GM12878 (cell line): Measurements from ENCODE around the gene ZKSCAN1. TPM values are rescaled to one million over a fixed set of nuclear protein-coding genes. Genes with fewer than 3 reads are reported as not detected.
A peak's percentile ranks its signal among the peaks of the same experiment; 100 is the strongest.

ENCODE experiments used
- ATAC-seq: fragments of 200-7000 bp; cut with Tn5 transposase; 3 replicates; pipeline ENCODE4 v1.9.1; 2020; ENCODE audit warnings: mild to moderate bottlenecking, moderate library complexity
- BruUV-seq: library from RNA; stranded (reverse); fragments of 400-500 nt; replicated peaks from 2 replicates; lab custom pipeline; 2021; lab: Mats Ljungman, UMichigan
- CTCF ChIA-PET: fragments of 300-600 bp; sonication (Branson Sonifier 250); formaldehyde crosslinking; extraction: SDS; loops from one replicate; lab custom pipeline; 2021; ENCODE audit warnings: inconsistent platforms; lab: Yijun Ruan, JAX
- POLR2A ChIA-PET: fragments of 350-600 bp; formaldehyde crosslinking; extraction: SDS; loops from one replicate; lab custom pipeline; 2021; ENCODE audit warnings: inconsistent platforms; lab: Charles Lee
- RAD21 ChIA-PET: fragments of 300-600 bp; sonication (Branson Sonifier 250); formaldehyde crosslinking; loops from one replicate; lab custom pipeline; 2023; ENCODE audit warnings: antibody characterized with exemption; ENCODE audit not compliant: unreplicated experiment; lab: Charles Lee
- SMC1A ChIA-PET: fragments of 300-600 bp; sonication (Branson Sonifier 250); formaldehyde crosslinking; loops from one replicate; lab custom pipeline; 2023; ENCODE audit not compliant: unreplicated experiment, uncharacterized antibody; lab: Charles Lee
- DNase-seq: peaks from one replicate; pipeline ENCODE4 v3.0.0-alpha.2; 2011; ENCODE audit warnings: low read depth, low spot score
- FAIRE-seq: peaks from 3 replicates; lab custom pipeline; 2011; peaks lifted over from hg19 to GRCh38; lab: Jason Lieb, UNC
- H2AFZ ChIP-seq: 2 replicates; pipeline ENCODE4 v1.6.0; 2011; ENCODE audit warnings: low read depth, low read length, control low read depth; ENCODE audit not compliant: control insufficient read depth
- H3K27ac ChIP-seq: 2 replicates; pipeline ENCODE4 v1.5.1; 2011; ENCODE audit warnings: control low read depth; ENCODE audit not compliant: control insufficient read depth, insufficient read depth
- H3K27me3 ChIP-seq, 2 experiments: replicated peaks in 1 of 2; 2 replicates each; pipeline versions ENCODE4 v1.6.0 to v1.6.1; 2011; ENCODE audit warnings: low read length in 1 of 2; ENCODE audit not compliant: control insufficient read depth in 2 of 2, insufficient read depth in 2 of 2
- H3K36me3 ChIP-seq, 2 experiments: 2 replicates each; pipeline ENCODE4 v1.5.1; 2011; ENCODE audit warnings: low read length in 1 of 2; ENCODE audit not compliant: control insufficient read depth in 2 of 2, insufficient read depth in 2 of 2
- H3K4me1 ChIP-seq: 2 replicates; pipeline ENCODE4 v1.6.1; 2011; ENCODE audit warnings: mild to moderate bottlenecking, low read length, moderate library complexity, mixed read lengths; ENCODE audit not compliant: control insufficient read depth, insufficient read depth
- H3K4me2 ChIP-seq: 2 replicates; pipeline ENCODE4 v1.6.0; 2011; ENCODE audit warnings: control low read depth; ENCODE audit not compliant: control insufficient read depth, insufficient read depth
- H3K4me3 ChIP-seq: fragments of 200-600 bp; sonication (generic); 2 replicates; pipeline ENCODE4 v1.5.1; 2016
- H3K79me2 ChIP-seq: 2 replicates; pipeline ENCODE4 v1.6.0; 2011; ENCODE audit warnings: low read length; ENCODE audit not compliant: control insufficient read depth, insufficient read depth
- H3K9ac ChIP-seq: 2 replicates; pipeline ENCODE4 v1.8.0; 2011; ENCODE audit warnings: low read length, control low read depth, mixed read lengths; ENCODE audit not compliant: control insufficient read depth, insufficient read depth
- H3K9me3 ChIP-seq: replicated peaks from 3 replicates; pipeline ENCODE4 v1.5.1; 2011; ENCODE audit warnings: mild to moderate bottlenecking, low read length; ENCODE audit not compliant: control insufficient read depth, insufficient read depth
- H4K20me1 ChIP-seq: 2 replicates; pipeline ENCODE4 v1.6.0; 2011; ENCODE audit not compliant: control insufficient read depth, insufficient read depth
- BCL11A ChIP-seq: IDR thresholded peaks from 2 replicates; pipeline ENCODE4 v1.6.1; 2011; ENCODE audit warnings: low read depth, low read length
- GATAD2B ChIP-seq: fragments of 450-650 bp; conservative IDR thresholded peaks from 2 replicates; pipeline ENCODE4 v1.6.1; 2017; ENCODE audit warnings: low read depth, mild to moderate bottlenecking, moderate library complexity
- JUNB ChIP-seq: IDR thresholded peaks from 2 replicates; pipeline ENCODE4 v1.6.1; 2016; ENCODE audit warnings: antibody characterized with exemption, mild to moderate bottlenecking
- SMAD1 ChIP-seq: fragments of 450-650 bp; IDR thresholded peaks from 2 replicates; pipeline ENCODE4 v1.6.1; 2018; ENCODE audit warnings: mild to moderate bottlenecking, low read depth; ENCODE audit not compliant: partially characterized antibody
- SREBF2 ChIP-seq: IDR thresholded peaks from 2 replicates; pipeline ENCODE4 v1.6.1; 2012; ENCODE audit warnings: mild to moderate bottlenecking, low read length
- ZNF207 ChIP-seq: fragments of 450-650 bp; IDR thresholded peaks from 2 replicates; pipeline ENCODE4 v1.6.1; 2014; ENCODE audit warnings: antibody characterized with exemption, mild to moderate bottlenecking, borderline replicate concordance
- ZNF24 ChIP-seq: fragments of 450-650 bp; IDR thresholded peaks from 2 replicates; pipeline ENCODE4 v1.6.1; 2017; ENCODE audit warnings: antibody characterized with exemption, mild to moderate bottlenecking
- WGBS: methylation state at CpG from one replicate; pipeline ENCODE4 v1.1.6; 2016; ENCODE audit warnings: low lambda C conversion rate; ENCODE audit not compliant: insufficient replicate concordance, insufficient coverage; ENCODE audit errors: missing lambda C conversion rate; 5-methylcytosine and 5-hydroxymethylcytosine counted together
- in situ Hi-C: fragments of 300-500 bp; cut with MboI; formaldehyde crosslinking; loops from 9 replicates; pipeline ENCODE4 v1.14.3; 2018; ENCODE audit warnings: mixed read lengths
- intact Hi-C: fragments of 100-400 bp; cut with micrococcal nuclease; formaldehyde crosslinking; loops from one replicate; pipeline ENCODE4 v1.14.2; 2022; ENCODE audit not compliant: unreplicated experiment
- polyA plus RNA-seq, 11 experiments: library from polyadenylated mRNA; depleted of rRNA in 4 of 11; unstranded in 6 of 11; stranded (reverse) in 5 of 11; fragments of >200 nt; fragmentation: Nextera tagmentation in 4 of 11; fragmentation: Illumina TruSeq in 1 of 11; extraction: Ambion mirVana in 4 of 11; extraction: Trizol in 1 of 11; gene quantifications; 1 replicate in 1 of 11; 2 replicates in 10 of 11; pipeline versions ENCODE4 v1.2.1 to v1.2.3, GENCODE V29; 2011 to 2016; ENCODE audit warnings: inconsistent platforms in 2 of 11, missing spikeins in 2 of 11, low read depth in 1 of 11
- total RNA-seq, 4 experiments: library from RNA; depleted of rRNA in 3 of 4; stranded (reverse); fragments of >200 nt in 3 of 4; fragmentation: Illumina TruSeq in 1 of 4; extraction: Trizol in 1 of 4; gene quantifications; 2 replicates each; pipeline versions ENCODE4 v1.2.1 to v1.2.3, GENCODE V29; 2013 to 2021
- TF ChIP-seq, protein P1 (sequence below): IDR thresholded peaks from 2 replicates; pipeline ENCODE4 v1.6.1; 2011; ENCODE audit warnings: borderline replicate concordance, low read depth, mild to moderate bottlenecking, moderate library complexity, mixed read lengths, low read length; ENCODE audit not compliant: insufficient read depth; ENCODE audit errors: extremely low read length
- TF ChIP-seq, protein P2 (sequence below): IDR thresholded peaks from 2 replicates; pipeline ENCODE4 v1.6.1; 2012; ENCODE audit warnings: low read length, inconsistent platforms
- TF ChIP-seq, protein P3 (sequence below): IDR thresholded peaks from 2 replicates; pipeline ENCODE4 v1.6.1; 2012; ENCODE audit warnings: low read depth, low read length, improper control_type of control experiment

ZKSCAN1 gene
- total and polyA plus RNA-seq, 10 of the 15 experiments (the other 5 are each of a cell fraction or from before 2014, with no cell fraction given), result 3.2 to 34.4 (median 18.1) TPM

- TF ChIP-seq BCL11A (no peak), SMAD1 (no peak), ZNF207 (no peak), SREBF2 (no peak)
These were observed 7.2 kb downstream of the ZKSCAN1 start (continued) for GRCh38 chr7:100022621-100023020.

- Histone ChIP-seq H3K9me3 (no peaks in the 10 kb centered on the region), H3K27ac (no peak overlapping the region), H3K79me2 (peaks cover 18% of the 10 kb centered on the region), H3K9ac (no peak overlapping the region), H3K36me3 (peaks cover 11 to 12% of the 10 kb centered on the region in 2 experiments; a peak in 3 of 4 replicates), H2AFZ (no peak overlapping the region), H3K27me3 (no peaks in the 10 kb centered on the region), H4K20me1 (no peaks in the 10 kb centered on the region), H3K4me3 (no peak overlapping the region)
- in situ Hi-C loops, result no loop called here
- SMC1A ChIA-PET, result no interaction called here
- ATAC-seq (no peak), DNase-seq (no peak), FAIRE-seq (no peak)
- WGBS, result 97% methylated on average over 12 of the region's 12 CpGs
- BruUV-seq, result TSS peak; percentile 27
- intact Hi-C loops, result no loop called here
- POLR2A ChIA-PET, result interaction anchor here (0.7 kb wide), 1 partner anchor 8 kb away, joined by 3 read pairs; no protein-coding TSS in a partner anchor
- TF ChIP-seq ZNF24, result no peak
- TF ChIP-seq, protein P1, sequence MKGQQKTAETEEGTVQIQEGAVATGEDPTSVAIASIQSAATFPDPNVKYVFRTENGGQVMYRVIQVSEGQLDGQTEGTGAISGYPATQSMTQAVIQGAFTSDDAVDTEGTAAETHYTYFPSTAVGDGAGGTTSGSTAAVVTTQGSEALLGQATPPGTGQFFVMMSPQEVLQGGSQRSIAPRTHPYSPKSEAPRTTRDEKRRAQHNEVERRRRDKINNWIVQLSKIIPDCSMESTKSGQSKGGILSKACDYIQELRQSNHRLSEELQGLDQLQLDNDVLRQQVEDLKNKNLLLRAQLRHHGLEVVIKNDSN, result no peak
- no peak for TF ChIP-seq GATAD2B
- TF ChIP-seq, protein P2, sequence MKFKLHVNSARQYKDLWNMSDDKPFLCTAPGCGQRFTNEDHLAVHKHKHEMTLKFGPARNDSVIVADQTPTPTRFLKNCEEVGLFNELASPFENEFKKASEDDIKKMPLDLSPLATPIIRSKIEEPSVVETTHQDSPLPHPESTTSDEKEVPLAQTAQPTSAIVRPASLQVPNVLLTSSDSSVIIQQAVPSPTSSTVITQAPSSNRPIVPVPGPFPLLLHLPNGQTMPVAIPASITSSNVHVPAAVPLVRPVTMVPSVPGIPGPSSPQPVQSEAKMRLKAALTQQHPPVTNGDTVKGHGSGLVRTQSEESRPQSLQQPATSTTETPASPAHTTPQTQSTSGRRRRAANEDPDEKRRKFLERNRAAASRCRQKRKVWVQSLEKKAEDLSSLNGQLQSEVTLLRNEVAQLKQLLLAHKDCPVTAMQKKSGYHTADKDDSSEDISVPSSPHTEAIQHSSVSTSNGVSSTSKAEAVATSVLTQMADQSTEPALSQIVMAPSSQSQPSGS, result no peak
- no peak for TF ChIP-seq JUNB
- TF ChIP-seq, protein P3, sequence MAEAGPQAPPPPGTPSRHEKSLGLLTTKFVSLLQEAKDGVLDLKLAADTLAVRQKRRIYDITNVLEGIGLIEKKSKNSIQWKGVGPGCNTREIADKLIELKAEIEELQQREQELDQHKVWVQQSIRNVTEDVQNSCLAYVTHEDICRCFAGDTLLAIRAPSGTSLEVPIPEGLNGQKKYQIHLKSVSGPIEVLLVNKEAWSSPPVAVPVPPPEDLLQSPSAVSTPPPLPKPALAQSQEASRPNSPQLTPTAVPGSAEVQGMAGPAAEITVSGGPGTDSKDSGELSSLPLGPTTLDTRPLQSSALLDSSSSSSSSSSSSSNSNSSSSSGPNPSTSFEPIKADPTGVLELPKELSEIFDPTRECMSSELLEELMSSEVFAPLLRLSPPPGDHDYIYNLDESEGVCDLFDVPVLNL, result no peak
- TF ChIP-seq, all 136 proteins: peak for 0
- H3K4me2 ChIP-seq, result no peak overlapping the region
- RAD21 ChIA-PET, result no interaction called here
- CTCF ChIA-PET, result no interaction called here
- peaks cover 5% of the 10 kb centered on the region; the same call in 1 of the 2 replicates for H3K4me1 ChIP-seq
These were observed 8.1 kb downstream of the ZKSCAN1 start for GRCh38 chr7:100023526-100023925.
